GM23338 (cell line): ENCODE measurements around the gene FAM136A. TPM values are rescaled to one million over a fixed set of nuclear protein-coding genes. Genes with fewer than 3 reads are reported as not detected.
"Not testable (repeated sequence)": the region's sequence is repeated elsewhere in the genome, so short reads cannot be mapped to it uniquely, and the experiment has no call there.

Experiments used
- ATAC-seq: fragments of 200-7000 bp; cut with Tn5 transposase; 3 replicates; pipeline ENCODE4 v1.9.1; 2020
- DNase-seq: peaks from one replicate; pipeline ENCODE4 v3.0.0-alpha.2; 2015; ENCODE audit warnings: low spot score
- H2AFZ ChIP-seq: fragments of 200-600 bp; sonication (generic); 2 replicates; pipeline ENCODE4 v1.8.0; 2016; ENCODE audit warnings: antibody characterized with exemption, mild to moderate bottlenecking, moderate library complexity
- H3F3A ChIP-seq: fragments of 200-600 bp; sonication (generic); replicated peaks from 2 replicates; pipeline ENCODE4 v1.8.0; 2017; ENCODE audit warnings: antibody characterized with exemption, mixed run types, low read depth
- H3K27ac ChIP-seq: fragments of 200-600 bp; sonication (generic); 2 replicates; pipeline ENCODE4 v1.6.1; 2016; ENCODE audit warnings: low read depth
- H3K27me3 ChIP-seq: fragments of 200-600 bp; sonication (generic); 2 replicates; pipeline ENCODE4 v1.8.0; 2016; ENCODE audit warnings: mild to moderate bottlenecking, mixed run types, moderate library complexity; ENCODE audit not compliant: insufficient read depth
- H3K36me3 ChIP-seq: fragments of 200-600 bp; sonication (generic); 2 replicates; pipeline ENCODE4 v1.8.0; 2016; ENCODE audit warnings: mild to moderate bottlenecking; ENCODE audit not compliant: insufficient read depth
- H3K4me1 ChIP-seq: fragments of 200-600 bp; sonication (generic); 2 replicates; pipeline ENCODE4 v1.8.0; 2016; ENCODE audit warnings: mild to moderate bottlenecking, moderate library complexity; ENCODE audit not compliant: insufficient read depth
- H3K4me2 ChIP-seq: fragments of 200-600 bp; sonication (generic); 2 replicates; pipeline ENCODE4 v1.7.1; 2017; ENCODE audit warnings: mixed run types
- H3K4me3 ChIP-seq: fragments of 200-600 bp; sonication (generic); 2 replicates; pipeline ENCODE4 v1.6.1; 2016; ENCODE audit warnings: mixed run types
- H3K79me2 ChIP-seq: fragments of 200-600 bp; sonication (generic); replicated peaks from 2 replicates; pipeline ENCODE4 v1.8.0; 2017; ENCODE audit warnings: mild to moderate bottlenecking; ENCODE audit not compliant: insufficient read depth
- H3K9me2 ChIP-seq: fragments of 200-600 bp; sonication (generic); 2 replicates; pipeline ENCODE4 v1.8.0; 2017; ENCODE audit not compliant: insufficient read depth
- H4K20me1 ChIP-seq: fragments of 200-600 bp; sonication (generic); replicated peaks from 2 replicates; pipeline ENCODE4 v1.8.0; 2017; ENCODE audit warnings: mild to moderate bottlenecking; ENCODE audit not compliant: insufficient read depth
- H3K27ac Mint-ChIP-seq: 2 replicates; pipeline ENCODE4 v1.8.0; 2020; ENCODE audit warnings: inconsistent platforms, mild to moderate bottlenecking, moderate library complexity, mixed read lengths
- H3K27me3 Mint-ChIP-seq: 3 replicates; pipeline ENCODE4 v1.8.0; 2022; ENCODE audit warnings: low read depth, mild to moderate bottlenecking, moderate library complexity, mixed read lengths, inconsistent platforms; ENCODE audit not compliant: insufficient read depth, poor library complexity
- H3K36me3 Mint-ChIP-seq: 3 replicates; pipeline ENCODE4 v1.8.0; 2021; ENCODE audit warnings: low read depth, mild to moderate bottlenecking, inconsistent platforms, moderate library complexity, mixed read lengths
- H3K4me1 Mint-ChIP-seq: 3 replicates; pipeline ENCODE4 v1.8.0; 2020; ENCODE audit warnings: mild to moderate bottlenecking, inconsistent platforms, mixed read lengths
- H3K4me3 Mint-ChIP-seq: 3 replicates; pipeline ENCODE4 v1.8.0; 2021; ENCODE audit warnings: moderate library complexity, mild to moderate bottlenecking, inconsistent platforms, mixed read lengths
- H3K9me3 Mint-ChIP-seq: 3 replicates; pipeline ENCODE4 v1.8.0; 2020; ENCODE audit warnings: moderate library complexity, mild to moderate bottlenecking, inconsistent platforms, mixed read lengths
- EZH2 ChIP-seq: fragments of 200-600 bp; sonication (generic); IDR thresholded peaks from one replicate; pipeline ENCODE4 v1.8.0; 2017; ENCODE audit warnings: antibody characterized with exemption, mild to moderate bottlenecking, low read depth; ENCODE audit not compliant: unreplicated experiment
- POLR2AphosphoS5 ChIP-seq: IDR thresholded peaks from 2 replicates; pipeline ENCODE4 v1.6.1; 2016; ENCODE audit warnings: antibody characterized with exemption, low read depth
- polyA plus RNA-seq: library from polyadenylated mRNA; unstranded; fragments of >200 nt; fragmentation: Nextera tagmentation; extraction: Ambion mirVana; gene quantifications from 2 replicates; pipeline ENCODE4 v1.2.1, GENCODE V29; 2016
- total RNA-seq: library from RNA; depleted of rRNA; stranded (reverse); fragments of >200 nt; shearing (Covaris generic); gene quantifications from 2 replicates; pipeline ENCODE4 v1.2.3, GENCODE V29; 2014
- TF ChIP-seq, protein P1 (sequence below): IDR thresholded peaks from 2 replicates; pipeline ENCODE4 v1.6.1; 2016; ENCODE audit warnings: antibody characterized with exemption
- TF ChIP-seq, protein P2 (sequence below), 2 experiments: fragments of 200-600 bp in 1 of 2; sonication (generic) in 1 of 2; conservative IDR thresholded peaks; 2 replicates each; pipeline versions ENCODE4 v1.5.1 to v1.6.1; 2016 to 2017; ENCODE audit warnings: antibody characterized with exemption in 2 of 2, low read depth in 2 of 2, mild to moderate bottlenecking in 2 of 2, moderate library complexity in 1 of 2
- TF ChIP-seq, protein P3 (sequence below): IDR thresholded peaks from one replicate; pipeline ENCODE4 v1.6.1; 2018; ENCODE audit warnings: antibody characterized with exemption; ENCODE audit not compliant: unreplicated experiment

FAM136A gene
- total and polyA plus RNA-seq, 2 experiments from 2014 or later: 115 to 150 TPM

DNA sequence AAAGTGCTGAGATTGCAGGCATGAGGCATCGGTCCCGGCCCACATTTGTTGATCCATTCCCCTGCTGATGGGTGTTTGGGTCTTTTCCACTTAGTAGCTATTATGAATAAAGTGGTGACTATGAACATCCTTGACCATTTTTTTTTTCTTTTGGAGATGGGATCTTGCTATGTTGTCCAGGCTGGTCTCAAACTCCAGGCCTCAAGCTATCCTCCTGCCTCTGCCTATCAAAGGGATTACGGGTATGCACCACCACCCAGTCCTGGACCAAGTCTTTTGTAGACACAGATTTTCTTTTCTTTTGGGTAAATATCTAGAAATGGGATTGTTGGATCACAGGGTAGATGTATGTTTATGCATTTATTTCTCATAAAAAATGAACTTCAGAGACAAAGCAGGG lies 1.3 kb upstream of the FAM136A start (continued):
- TF ChIP-seq, protein P1, sequence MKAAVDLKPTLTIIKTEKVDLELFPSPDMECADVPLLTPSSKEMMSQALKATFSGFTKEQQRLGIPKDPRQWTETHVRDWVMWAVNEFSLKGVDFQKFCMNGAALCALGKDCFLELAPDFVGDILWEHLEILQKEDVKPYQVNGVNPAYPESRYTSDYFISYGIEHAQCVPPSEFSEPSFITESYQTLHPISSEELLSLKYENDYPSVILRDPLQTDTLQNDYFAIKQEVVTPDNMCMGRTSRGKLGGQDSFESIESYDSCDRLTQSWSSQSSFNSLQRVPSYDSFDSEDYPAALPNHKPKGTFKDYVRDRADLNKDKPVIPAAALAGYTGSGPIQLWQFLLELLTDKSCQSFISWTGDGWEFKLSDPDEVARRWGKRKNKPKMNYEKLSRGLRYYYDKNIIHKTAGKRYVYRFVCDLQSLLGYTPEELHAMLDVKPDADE: no peak
- TF ChIP-seq, protein P2, sequence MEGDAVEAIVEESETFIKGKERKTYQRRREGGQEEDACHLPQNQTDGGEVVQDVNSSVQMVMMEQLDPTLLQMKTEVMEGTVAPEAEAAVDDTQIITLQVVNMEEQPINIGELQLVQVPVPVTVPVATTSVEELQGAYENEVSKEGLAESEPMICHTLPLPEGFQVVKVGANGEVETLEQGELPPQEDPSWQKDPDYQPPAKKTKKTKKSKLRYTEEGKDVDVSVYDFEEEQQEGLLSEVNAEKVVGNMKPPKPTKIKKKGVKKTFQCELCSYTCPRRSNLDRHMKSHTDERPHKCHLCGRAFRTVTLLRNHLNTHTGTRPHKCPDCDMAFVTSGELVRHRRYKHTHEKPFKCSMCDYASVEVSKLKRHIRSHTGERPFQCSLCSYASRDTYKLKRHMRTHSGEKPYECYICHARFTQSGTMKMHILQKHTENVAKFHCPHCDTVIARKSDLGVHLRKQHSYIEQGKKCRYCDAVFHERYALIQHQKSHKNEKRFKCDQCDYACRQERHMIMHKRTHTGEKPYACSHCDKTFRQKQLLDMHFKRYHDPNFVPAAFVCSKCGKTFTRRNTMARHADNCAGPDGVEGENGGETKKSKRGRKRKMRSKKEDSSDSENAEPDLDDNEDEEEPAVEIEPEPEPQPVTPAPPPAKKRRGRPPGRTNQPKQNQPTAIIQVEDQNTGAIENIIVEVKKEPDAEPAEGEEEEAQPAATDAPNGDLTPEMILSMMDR (conservative IDR thresholded peaks at IDR 0.05; ENCODE audit: low read depth in 2 of 2): no peak
- TF ChIP-seq, protein P3, sequence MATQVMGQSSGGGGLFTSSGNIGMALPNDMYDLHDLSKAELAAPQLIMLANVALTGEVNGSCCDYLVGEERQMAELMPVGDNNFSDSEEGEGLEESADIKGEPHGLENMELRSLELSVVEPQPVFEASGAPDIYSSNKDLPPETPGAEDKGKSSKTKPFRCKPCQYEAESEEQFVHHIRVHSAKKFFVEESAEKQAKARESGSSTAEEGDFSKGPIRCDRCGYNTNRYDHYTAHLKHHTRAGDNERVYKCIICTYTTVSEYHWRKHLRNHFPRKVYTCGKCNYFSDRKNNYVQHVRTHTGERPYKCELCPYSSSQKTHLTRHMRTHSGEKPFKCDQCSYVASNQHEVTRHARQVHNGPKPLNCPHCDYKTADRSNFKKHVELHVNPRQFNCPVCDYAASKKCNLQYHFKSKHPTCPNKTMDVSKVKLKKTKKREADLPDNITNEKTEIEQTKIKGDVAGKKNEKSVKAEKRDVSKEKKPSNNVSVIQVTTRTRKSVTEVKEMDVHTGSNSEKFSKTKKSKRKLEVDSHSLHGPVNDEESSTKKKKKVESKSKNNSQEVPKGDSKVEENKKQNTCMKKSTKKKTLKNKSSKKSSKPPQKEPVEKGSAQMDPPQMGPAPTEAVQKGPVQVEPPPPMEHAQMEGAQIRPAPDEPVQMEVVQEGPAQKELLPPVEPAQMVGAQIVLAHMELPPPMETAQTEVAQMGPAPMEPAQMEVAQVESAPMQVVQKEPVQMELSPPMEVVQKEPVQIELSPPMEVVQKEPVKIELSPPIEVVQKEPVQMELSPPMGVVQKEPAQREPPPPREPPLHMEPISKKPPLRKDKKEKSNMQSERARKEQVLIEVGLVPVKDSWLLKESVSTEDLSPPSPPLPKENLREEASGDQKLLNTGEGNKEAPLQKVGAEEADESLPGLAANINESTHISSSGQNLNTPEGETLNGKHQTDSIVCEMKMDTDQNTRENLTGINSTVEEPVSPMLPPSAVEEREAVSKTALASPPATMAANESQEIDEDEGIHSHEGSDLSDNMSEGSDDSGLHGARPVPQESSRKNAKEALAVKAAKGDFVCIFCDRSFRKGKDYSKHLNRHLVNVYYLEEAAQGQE: no peak

DNA sequence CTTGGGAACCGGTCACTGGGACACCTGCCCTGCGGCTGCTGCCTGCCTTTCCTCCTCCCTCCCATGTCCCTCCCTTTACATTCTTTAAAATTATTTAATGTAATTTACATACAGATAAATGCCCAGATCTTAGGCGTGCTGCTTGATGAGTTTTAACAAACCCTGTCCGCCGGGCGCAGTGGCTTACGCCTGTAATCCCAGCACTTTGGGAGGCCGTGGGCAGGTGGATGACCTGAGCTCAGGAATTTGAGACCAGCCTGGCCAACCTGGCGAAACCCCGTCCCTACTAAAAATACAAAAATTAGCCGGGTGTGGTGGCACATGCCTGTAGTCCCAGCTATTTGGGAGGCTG lies 304 bp upstream of the FAM136A start:
- not testable (repeated sequence) for H3K27ac Mint-ChIP-seq, H4K20me1 ChIP-seq, H3K79me2 ChIP-seq, H3K9me2 ChIP-seq, ATAC-seq, H3K27me3 ChIP-seq, DNase-seq, H2AFZ ChIP-seq, H3K27ac ChIP-seq
- Mint-ChIP-seq H3K4me1 (peaks cover 26% of the 10 kb centered on the region), H3K9me3 (peaks cover 17% of the 10 kb centered on the region), H3K27me3 (peaks cover 18% of the 10 kb centered on the region), H3K36me3 (peaks cover 46% of the 10 kb centered on the region), H3K4me3 (peak overlapping the region; percentile 93; the same call in 2 of the 3 replicates)
- H3K4me1 ChIP-seq: peaks cover 13% of the 10 kb centered on the region
- H3K36me3 ChIP-seq: peaks cover 15% of the 10 kb centered on the region
- H3K4me3 ChIP-seq: peak overlapping the region; percentile 89
- H3K4me2 ChIP-seq: peak overlapping the region; percentile 79
- H3F3A ChIP-seq: peaks cover 15% of the 10 kb centered on the region; the same call in 1 of the 2 replicates

DNA sequence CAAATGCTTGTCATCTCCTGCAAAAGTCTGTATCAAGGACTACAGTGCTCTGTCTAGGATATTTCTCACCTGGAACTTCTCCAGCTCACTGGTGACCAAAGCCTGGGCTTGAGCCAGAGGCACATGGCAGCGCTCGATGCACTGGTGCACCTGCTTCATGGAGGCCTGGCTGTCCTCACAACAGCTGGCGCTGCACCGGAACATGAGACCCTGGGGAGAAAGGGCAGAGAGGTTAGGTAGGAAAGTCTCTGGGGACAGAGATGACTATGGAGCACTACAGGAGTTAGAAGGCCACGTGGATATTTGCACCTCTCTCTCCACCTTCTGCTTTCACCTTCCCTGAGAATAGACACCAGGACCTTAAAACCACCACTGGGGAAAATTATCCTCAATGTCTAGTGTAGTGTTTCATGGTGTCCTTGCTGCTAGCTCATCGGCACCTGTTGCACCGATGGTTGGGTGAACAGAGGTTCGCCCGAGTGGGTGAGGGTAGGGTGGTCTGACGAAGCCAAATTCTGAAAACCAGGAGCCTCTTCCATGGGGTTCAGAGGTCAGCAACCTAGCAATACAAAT lies 1.0 kb downstream of the FAM136A start:
- peaks cover 56% of the 10 kb centered on the region for H3K36me3 Mint-ChIP-seq
- Histone ChIP-seq H4K20me1 (no peaks in the 10 kb centered on the region; the same call in 1 of the 2 replicates), H3K79me2 (peaks cover 7% of the 10 kb centered on the region), H3K9me2 (no peaks in the 10 kb centered on the region), H3K4me1 (peaks cover 13% of the 10 kb centered on the region), H3F3A (peaks cover 17% of the 10 kb centered on the region; the same call in 1 of the 2 replicates), H3K27me3 (no peaks in the 10 kb centered on the region; the same call in 1 of the 2 replicates), H3K36me3 (peaks cover 15% of the 10 kb centered on the region), H3K4me3 (peak overlapping the region; percentile 89), H2AFZ (peak overlapping the region; percentile 90), H3K27ac (peak overlapping the region; percentile 91), H3K4me2 (peak overlapping the region; percentile 79)
- peak overlapping the region; percentile 93 for H3K4me3 Mint-ChIP-seq
- H3K4me1 Mint-ChIP-seq: peaks cover 26% of the 10 kb centered on the region
- H3K27ac Mint-ChIP-seq: peak overlapping the region; percentile 96
- DNase-seq (no peak), ATAC-seq (no peak)
- peaks cover 17% of the 10 kb centered on the region for H3K9me3 Mint-ChIP-seq
- peaks cover 18% of the 10 kb centered on the region for H3K27me3 Mint-ChIP-seq
- TF ChIP-seq POLR2AphosphoS5: no peak
- no peak for TF ChIP-seq EZH2
- TF ChIP-seq, protein P3: no peak
